ENCODE results near the gene SRSF2. TPM values are rescaled to one million over a fixed set of nuclear protein-coding genes. Genes with fewer than 3 reads are reported as not detected.

Gene SRSF2
- total RNA-seq, 2 donors from 2014 or later = 258 to 301 TPM

DNA sequence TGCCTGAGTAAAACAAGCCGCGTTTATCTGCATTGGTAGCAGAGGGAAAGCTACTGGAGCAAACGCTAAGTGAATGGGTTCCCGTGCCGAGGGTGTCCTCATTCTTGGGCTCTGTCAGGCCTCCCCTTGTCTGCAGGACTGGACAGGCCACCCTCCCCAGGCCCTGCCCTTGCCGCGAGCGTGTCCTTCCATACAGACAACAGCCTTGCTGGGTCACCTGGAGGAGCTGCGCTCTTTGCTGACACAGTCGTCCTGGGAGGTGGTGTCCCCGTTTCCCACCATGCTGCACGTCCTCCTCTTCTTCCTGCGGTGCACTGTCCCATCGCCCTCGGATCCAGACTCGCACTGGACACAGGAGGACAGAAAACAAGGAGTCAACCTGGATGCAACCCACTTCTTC is 18.6 kb downstream of the SRSF2 start:
- TF ChIP-seq, protein P1, sequence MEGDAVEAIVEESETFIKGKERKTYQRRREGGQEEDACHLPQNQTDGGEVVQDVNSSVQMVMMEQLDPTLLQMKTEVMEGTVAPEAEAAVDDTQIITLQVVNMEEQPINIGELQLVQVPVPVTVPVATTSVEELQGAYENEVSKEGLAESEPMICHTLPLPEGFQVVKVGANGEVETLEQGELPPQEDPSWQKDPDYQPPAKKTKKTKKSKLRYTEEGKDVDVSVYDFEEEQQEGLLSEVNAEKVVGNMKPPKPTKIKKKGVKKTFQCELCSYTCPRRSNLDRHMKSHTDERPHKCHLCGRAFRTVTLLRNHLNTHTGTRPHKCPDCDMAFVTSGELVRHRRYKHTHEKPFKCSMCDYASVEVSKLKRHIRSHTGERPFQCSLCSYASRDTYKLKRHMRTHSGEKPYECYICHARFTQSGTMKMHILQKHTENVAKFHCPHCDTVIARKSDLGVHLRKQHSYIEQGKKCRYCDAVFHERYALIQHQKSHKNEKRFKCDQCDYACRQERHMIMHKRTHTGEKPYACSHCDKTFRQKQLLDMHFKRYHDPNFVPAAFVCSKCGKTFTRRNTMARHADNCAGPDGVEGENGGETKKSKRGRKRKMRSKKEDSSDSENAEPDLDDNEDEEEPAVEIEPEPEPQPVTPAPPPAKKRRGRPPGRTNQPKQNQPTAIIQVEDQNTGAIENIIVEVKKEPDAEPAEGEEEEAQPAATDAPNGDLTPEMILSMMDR (IDR thresholded peaks at IDR 0.05) = no peak
- no peak for TF ChIP-seq POLR2A (IDR thresholded peaks at IDR 0.05)
- H3K9me3 ChIP-seq = no peaks in the 10 kb centered on the region
- peaks cover 31% of the 10 kb centered on the region for H3K4me1 ChIP-seq
- peaks cover 17 to 56% of the 10 kb centered on the region in 2 donors for H3K36me3 ChIP-seq (replicated peaks in 1 of 2; ENCODE audit: insufficient read depth in 1 of 2, low read depth in 2 of 2)
- H3K27ac ChIP-seq = no peak overlapping the region
- no peaks in the 10 kb centered on the region for H3K27me3 ChIP-seq
- no peak overlapping the region for H3K4me3 ChIP-seq
- 86 to 91% methylated on average over 16 of the region's 16 CpGs for WGBS, 2 donors
- ATAC-seq = no peak
- no peak for DNase-seq
- intact Hi-C loops (cut with DNase I) = loop anchor here (10.0 kb wide), 1 partner anchor 194 kb away; no protein-coding TSS in a partner anchor

DNA sequence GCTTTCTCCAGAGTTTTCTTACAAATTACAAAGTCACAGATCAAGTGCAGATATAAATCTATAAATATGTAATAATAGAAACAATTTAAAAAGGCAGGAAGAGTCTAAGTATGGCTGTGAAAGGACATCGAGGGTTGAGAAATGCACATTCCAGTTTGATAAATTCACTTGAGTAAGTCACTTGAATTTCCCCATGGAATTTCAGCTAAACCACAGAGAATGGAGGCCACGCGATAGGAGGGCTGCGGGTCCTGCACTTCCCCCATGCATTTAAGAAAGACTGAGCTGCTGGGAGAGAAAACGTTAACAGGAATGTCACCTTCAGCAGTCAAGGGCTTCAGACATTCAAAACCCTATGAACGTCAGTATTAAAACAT is 20.3 kb downstream of the SRSF2 start:
- H3K27ac ChIP-seq = peak overlapping the region in 1 of 4 donors; percentile 60
- 72 to 79% methylated on average over 6 of the region's 6 CpGs for WGBS, 2 donors

DNA sequence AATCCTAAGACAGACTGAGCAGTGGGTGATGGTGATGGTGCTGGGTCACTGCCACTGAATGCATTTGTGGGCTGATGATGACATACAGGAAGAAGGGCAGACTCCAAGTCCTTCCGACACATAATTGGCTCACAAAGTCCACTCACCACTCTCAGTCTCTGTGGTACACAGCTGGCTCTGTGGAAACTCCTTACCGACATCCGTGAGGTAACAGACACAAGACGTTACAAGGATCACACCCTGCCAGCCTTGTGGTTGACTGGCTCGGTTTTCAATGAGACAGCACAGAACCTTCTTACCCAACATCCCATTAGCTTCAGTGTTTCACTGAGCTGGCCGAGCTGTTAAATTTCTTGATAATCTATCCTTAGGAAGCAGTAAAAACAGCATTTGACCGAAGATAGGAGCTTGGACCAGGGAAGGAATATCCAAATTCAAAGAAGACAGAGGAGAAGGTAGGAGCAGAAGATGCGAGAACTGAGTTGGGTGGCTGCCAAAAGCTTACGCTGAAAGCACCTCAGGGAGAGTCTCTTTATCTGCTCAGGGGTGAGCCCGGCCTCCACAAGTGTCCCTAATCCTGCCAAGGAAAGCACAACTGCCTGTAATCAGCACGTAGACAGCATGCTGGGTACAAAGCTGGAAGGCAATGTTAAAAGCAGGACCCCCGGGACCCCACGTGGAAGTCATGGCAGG is 20.8 kb downstream of the SRSF2 start:
- H3K36me3 ChIP-seq (replicated peaks in 1 of 2; ENCODE audit: insufficient read depth in 1 of 2, low read depth in 2 of 2) = peaks cover 15 to 48% of the 10 kb centered on the region in 2 donors
- H3K27ac ChIP-seq = peak overlapping the region in 2 of 4 donors; percentile 8 to 60
- H3K4me3 ChIP-seq = no peak overlapping the region
- DNase-seq = peak in 1 of 4 donors; percentile 70
- no peaks in the 10 kb centered on the region for H3K27me3 ChIP-seq
- intact Hi-C loops (cut with DNase I) = loop anchor here (10.0 kb wide), 1 partner anchor 191 kb away; no protein-coding TSS in a partner anchor
- no peaks in the 10 kb centered on the region for H3K9me3 ChIP-seq
- 73 to 79% methylated on average over 13 of the region's 13 CpGs for WGBS, 2 donors
- ATAC-seq = peak; percentile 34
- peaks cover 19% of the 10 kb centered on the region for H3K4me1 ChIP-seq
- peak in 1 of 3 donors; percentile 6 for TF ChIP-seq POLR2A (IDR thresholded peaks at IDR 0.05)
- TF ChIP-seq, protein P1 (IDR thresholded peaks at IDR 0.05) = no peak

More for the DNA sequence above, 20.3 kb downstream of the SRSF2 start:
- DNase-seq (no peak), ATAC-seq (no peak)
- H3K4me3 ChIP-seq = no peak overlapping the region
- no peaks in the 10 kb centered on the region for H3K27me3 ChIP-seq
- H3K4me1 ChIP-seq = peaks cover 18% of the 10 kb centered on the region
- no peak for TF ChIP-seq POLR2A (IDR thresholded peaks at IDR 0.05)
- TF ChIP-seq, protein P1 (IDR thresholded peaks at IDR 0.05) = no peak
- intact Hi-C loops (cut with DNase I) = loop anchor here (10.0 kb wide), 1 partner anchor 192 kb away; no protein-coding TSS in a partner anchor
- no peaks in the 10 kb centered on the region for H3K9me3 ChIP-seq
- H3K36me3 ChIP-seq (replicated peaks in 1 of 2; ENCODE audit: insufficient read depth in 1 of 2, low read depth in 2 of 2) = peaks cover 17 to 52% of the 10 kb centered on the region in 2 donors

DNA sequence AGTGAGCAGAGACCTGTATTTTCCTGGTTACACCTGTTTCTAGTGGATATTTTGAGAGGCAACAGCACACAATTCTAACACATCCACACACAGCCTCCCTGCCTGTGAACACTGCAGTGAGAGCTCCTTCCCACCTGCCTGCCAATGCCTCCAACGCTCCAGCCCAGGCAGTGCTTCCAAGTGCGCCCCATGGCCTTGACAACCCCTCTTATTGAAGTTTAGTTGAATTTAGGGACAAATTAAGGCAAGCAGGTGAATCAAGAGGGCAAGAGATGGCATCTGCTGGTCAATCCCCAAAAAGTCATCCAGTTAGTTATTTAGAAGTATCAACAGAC is 21.7 kb downstream of the SRSF2 start:
- peaks cover 11 to 40% of the 10 kb centered on the region in 2 donors for H3K36me3 ChIP-seq (replicated peaks in 1 of 2; ENCODE audit: insufficient read depth in 1 of 2, low read depth in 2 of 2)
- H3K4me1 ChIP-seq = peaks cover 23% of the 10 kb centered on the region
- WGBS, 2 donors = 60 to 78% methylated on average over 2 of the region's 2 CpGs
- TF ChIP-seq POLR2A (IDR thresholded peaks at IDR 0.05) = no peak
- TF ChIP-seq, protein P1 (IDR thresholded peaks at IDR 0.05) = no peak
- no peaks in the 10 kb centered on the region for H3K27me3 ChIP-seq
- ATAC-seq (no peak), DNase-seq (no peak)
- intact Hi-C loops (cut with DNase I) = loop anchor here (10.0 kb wide), 1 partner anchor 191 kb away; no protein-coding TSS in a partner anchor
- H3K4me3 ChIP-seq = no peak overlapping the region
- peak overlapping the region in 2 of 4 donors; percentile 7 to 60 for H3K27ac ChIP-seq
- H3K9me3 ChIP-seq = no peaks in the 10 kb centered on the region

All from body of pancreas (tissue), 4 donors.